H1 (cell line): ENCODE measurements around the gene TRIM15. TPM values are rescaled to one million over a fixed set of nuclear protein-coding genes. Genes with fewer than 3 reads are reported as not detected.

Experiments
- CTCF ChIA-PET: fragments of 300-600 bp; sonication (Branson Sonifier 250); formaldehyde crosslinking; loops from one replicate; lab custom pipeline; 2021; ENCODE audit not compliant: partially characterized antibody; lab: Charles Lee
- POLR2A ChIA-PET: fragments of 300-600 bp; sonication (Branson Sonifier 250); formaldehyde crosslinking; loops from one replicate; lab custom pipeline; 2021; ENCODE audit warnings: inconsistent platforms; ENCODE audit not compliant: partially characterized antibody; lab: Charles Lee
- DNase-seq, 2 experiments: peaks; one replicate each; pipeline versions ENCODE4 v3.0.0 to v3.0.0-alpha.2; 2010 to 2022; ENCODE audit warnings: low spot score in 2 of 2, low read depth in 1 of 2, mixed read lengths in 1 of 2
- FAIRE-seq: peaks from 2 replicates; lab custom pipeline; 2011; peaks lifted over from hg19 to GRCh38; lab: Jason Lieb, UNC
- H2AFZ ChIP-seq: 2 replicates; pipeline ENCODE4 v1.8.1; 2012; ENCODE audit warnings: low read length, inconsistent platforms
- H2AK5ac ChIP-seq: 2 replicates; pipeline ENCODE4 v1.6.1; 2013; ENCODE audit warnings: low read depth, low read length
- H2BK120ac ChIP-seq: replicated peaks from 2 replicates; pipeline ENCODE3; 2013; ENCODE audit warnings: low read depth, low read length, inconsistent platforms
- H2BK12ac ChIP-seq: 2 replicates; pipeline ENCODE4 v1.6.1; 2013; ENCODE audit warnings: low read depth, low read length
- H2BK15ac ChIP-seq: 2 replicates; pipeline ENCODE4 v1.6.1; 2013; ENCODE audit warnings: low read length
- H2BK20ac ChIP-seq: 2 replicates; pipeline ENCODE4 v1.6.1; 2013; ENCODE audit warnings: low read length
- H2BK5ac ChIP-seq: 2 replicates; pipeline ENCODE4 v1.6.1; 2013; ENCODE audit warnings: low read depth, low read length
- H3K14ac ChIP-seq: 2 replicates; pipeline ENCODE4 v1.6.1; 2013; ENCODE audit warnings: inconsistent platforms; ENCODE audit not compliant: insufficient read length
- H3K18ac ChIP-seq: 2 replicates; pipeline ENCODE4 v1.6.1; 2013; ENCODE audit warnings: low read length; ENCODE audit errors: extremely low read depth
- H3K23ac ChIP-seq: 2 replicates; pipeline ENCODE4 v1.6.1; 2013; ENCODE audit warnings: inconsistent platforms; ENCODE audit not compliant: insufficient read length
- H3K23me2 ChIP-seq: 2 replicates; pipeline ENCODE4 v1.6.1; 2013; ENCODE audit warnings: low read depth, low read length
- H3K27ac ChIP-seq: 2 replicates; pipeline ENCODE4 v1.6.1; 2011; ENCODE audit warnings: low read depth, low read length, inconsistent platforms
- H3K27me3 ChIP-seq, 4 experiments: replicated peaks in 1 of 4; 1 replicate in 1 of 4; 2 replicates in 3 of 4; pipeline versions ENCODE4 v1.6.1 to v1.8.1; 2011 to 2013; ENCODE audit warnings: low read length in 3 of 4, mild to moderate bottlenecking in 3 of 4, inconsistent platforms in 2 of 4, mixed read lengths in 2 of 4, moderate library complexity in 1 of 4; ENCODE audit not compliant: control insufficient read depth in 3 of 4, insufficient read depth in 3 of 4; ENCODE audit errors: extremely low read depth in 1 of 4
- H3K36me3 ChIP-seq, 4 experiments: 2 replicates each; pipeline versions ENCODE4 v1.6.1 to v1.8.1; 2011 to 2013; ENCODE audit warnings: mild to moderate bottlenecking in 4 of 4, low read length in 3 of 4, moderate library complexity in 2 of 4, control low read depth in 1 of 4, inconsistent platforms in 1 of 4; ENCODE audit not compliant: insufficient read depth in 4 of 4, control insufficient read depth in 2 of 4
- H3K4ac ChIP-seq: replicated peaks from 2 replicates; pipeline ENCODE3; 2013; ENCODE audit warnings: low read length, low read depth, mixed read lengths, inconsistent platforms; ENCODE audit not compliant: insufficient read length
- H3K4me1 ChIP-seq, 4 experiments: replicated peaks in 1 of 4; 1 replicate in 1 of 4; 2 replicates in 3 of 4; pipeline versions ENCODE4 v1.6.1 to v1.8.1; 2011 to 2013; ENCODE audit warnings: low read length in 3 of 4, inconsistent platforms in 2 of 4, mixed read lengths in 1 of 4; ENCODE audit not compliant: insufficient read depth in 4 of 4, control insufficient read depth in 3 of 4
- H3K4me2 ChIP-seq, 2 experiments: 2 replicates each; pipeline versions ENCODE4 v1.6.1 to v1.8.1; 2011 to 2013; ENCODE audit warnings: low read depth in 2 of 2, low read length in 2 of 2, control low read depth in 1 of 2, inconsistent platforms in 1 of 2, mild to moderate bottlenecking in 1 of 2; ENCODE audit not compliant: insufficient read depth in 1 of 2
- H3K4me3 ChIP-seq, 4 experiments: fragments of 200-600, 300-600 bp in 1 of 4; sonication (generic), shearing (Covaris generic), sonication (Bioruptor Twin) in 1 of 4; 2 replicates each; pipeline versions ENCODE4 v1.5.1 to v1.8.1; 2011 to 2016; ENCODE audit warnings: low read length in 4 of 4, low read depth in 3 of 4, control low read depth in 2 of 4, inconsistent platforms in 2 of 4, mild to moderate bottlenecking in 2 of 4, mixed read lengths in 1 of 4, moderate library complexity in 1 of 4; ENCODE audit not compliant: insufficient read depth in 2 of 4; ENCODE audit errors: extremely low read depth in 1 of 4
- H3K56ac ChIP-seq: replicated peaks from 2 replicates; pipeline ENCODE3; 2013; ENCODE audit warnings: low read depth, mild to moderate bottlenecking, mixed read lengths, low read length, inconsistent platforms; ENCODE audit not compliant: insufficient read length
- H3K79me1 ChIP-seq: 2 replicates; pipeline ENCODE4 v1.6.1; 2013; ENCODE audit warnings: low read depth, low read length, control low read depth
- H3K79me2 ChIP-seq, 2 experiments: 2 replicates each; pipeline versions ENCODE4 v1.6.1 to v1.8.1; 2012 to 2013; ENCODE audit warnings: low read length in 2 of 2, mild to moderate bottlenecking in 2 of 2, inconsistent platforms in 1 of 2; ENCODE audit not compliant: insufficient read depth in 2 of 2, control insufficient read depth in 1 of 2
- H3K9ac ChIP-seq, 4 experiments: replicated peaks in 1 of 4; 1 replicate in 1 of 4; 2 replicates in 3 of 4; pipeline versions ENCODE4 v1.6.1 to v1.8.1; 2011 to 2013; ENCODE audit warnings: low read depth in 3 of 4, low read length in 3 of 4, control low read depth in 2 of 4, mild to moderate bottlenecking in 2 of 4, moderate library complexity in 2 of 4, inconsistent platforms in 1 of 4; ENCODE audit errors: extremely low read depth in 1 of 4
- H3K9me3 ChIP-seq, 2 experiments: 2 replicates each; pipeline versions ENCODE4 v1.6.1 to v1.8.1; 2012 to 2013; ENCODE audit warnings: mild to moderate bottlenecking in 2 of 2, moderate library complexity in 2 of 2, control low read depth in 1 of 2, inconsistent platforms in 1 of 2, low read depth in 1 of 2, low read length in 1 of 2, mixed read lengths in 1 of 2; ENCODE audit not compliant: insufficient read depth in 2 of 2
- H4K20me1 ChIP-seq, 2 experiments: replicated peaks in 1 of 2; 2 replicates each; pipeline versions ENCODE3 to v1.8.1; 2011 to 2013; ENCODE audit warnings: inconsistent platforms in 2 of 2, low read length in 2 of 2, mild to moderate bottlenecking in 1 of 2; ENCODE audit not compliant: insufficient read depth in 2 of 2, control insufficient read depth in 1 of 2
- H4K5ac ChIP-seq: 2 replicates; pipeline ENCODE4 v1.6.1; 2013; ENCODE audit warnings: low read length, low read depth, mixed read lengths, inconsistent platforms; ENCODE audit not compliant: insufficient read length
- H4K8ac ChIP-seq: 2 replicates; pipeline ENCODE4 v1.8.0; 2013; ENCODE audit warnings: mild to moderate bottlenecking, moderate library complexity, low read length, inconsistent platforms; ENCODE audit not compliant: insufficient read depth; ENCODE audit errors: extremely low read depth
- H4K91ac ChIP-seq: replicated peaks from 2 replicates; pipeline ENCODE3; 2013; ENCODE audit warnings: low read length, mixed read lengths, inconsistent platforms; ENCODE audit not compliant: insufficient read length
- BRCA1 ChIP-seq: IDR thresholded peaks from 2 replicates; pipeline ENCODE4 v1.6.1; 2012; ENCODE audit warnings: low read depth, low read length, improper control_type of control experiment
- CHD2 ChIP-seq: IDR thresholded peaks from 2 replicates; pipeline ENCODE4 v1.6.1; 2012; ENCODE audit warnings: low read length, improper control_type of control experiment
- CREB1 ChIP-seq: IDR thresholded peaks from 2 replicates; pipeline ENCODE4 v1.6.1; 2012; ENCODE audit warnings: inconsistent platforms
- GABPA ChIP-seq: IDR thresholded peaks from 2 replicates; pipeline ENCODE4 v1.6.1; 2011; ENCODE audit warnings: mild to moderate bottlenecking, low read length, moderate library complexity, borderline replicate concordance; ENCODE audit not compliant: insufficient read depth
- GTF2F1 ChIP-seq: IDR thresholded peaks from 2 replicates; pipeline ENCODE4 v1.6.1; 2012; ENCODE audit warnings: low read depth, low read length, improper control_type of control experiment, borderline replicate concordance
- HDAC6 ChIP-seq: IDR thresholded peaks from one replicate; pipeline ENCODE4 v1.7.1; 2012; ENCODE audit warnings: low read depth, mild to moderate bottlenecking, inconsistent platforms, low read length, moderate library complexity
- RBBP5 ChIP-seq: IDR thresholded peaks from 2 replicates; pipeline ENCODE4 v1.7.1; 2012; ENCODE audit warnings: low read depth, mild to moderate bottlenecking, inconsistent platforms, low read length, moderate library complexity, borderline replicate concordance
- RNF2 ChIP-seq: fragments of 200-900, 300-1000 bp; sonication (generic); IDR thresholded peaks from 2 replicates; pipeline ENCODE4 v1.7.1; 2016; ENCODE audit warnings: borderline replicate concordance, low read depth, mild to moderate bottlenecking, antibody characterized with exemption, low read length; ENCODE audit not compliant: poor library complexity, severe bottlenecking; ENCODE audit errors: missing control alignments
- SIRT6 ChIP-seq: IDR thresholded peaks from one replicate; pipeline ENCODE4 v1.7.1; 2012; ENCODE audit warnings: low read length, inconsistent platforms
- USF2 ChIP-seq: IDR thresholded peaks from 2 replicates; pipeline ENCODE4 v1.6.1; 2011; ENCODE audit warnings: low read length, improper control_type of control experiment
- WGBS, 2 experiments: shearing (Covaris generic) in 1 of 2; methylation state at CpG; one replicate each; pipeline versions ENCODE4 v1.1.6 to v1.1.7; 2013 to 2015; ENCODE audit warnings: low lambda C conversion rate in 2 of 2, mixed read lengths in 2 of 2, inconsistent platforms in 1 of 2, low coverage in 1 of 2, missing lambda C conversion rate in 1 of 2; ENCODE audit not compliant: insufficient replicate concordance in 2 of 2, insufficient coverage in 1 of 2, insufficient read length in 1 of 2; ENCODE audit errors: extremely low coverage in 1 of 2, missing lambda C conversion rate in 1 of 2; 5-methylcytosine and 5-hydroxymethylcytosine counted together
- polyA plus RNA-seq, 7 experiments: library from polyadenylated mRNA; depleted of rRNA in 3 of 7; stranded (reverse) in 5 of 7; unstranded in 2 of 7; fragments of >200 nt in 5 of 7; fragments of 200-250 nt in 2 of 7; gene quantifications; 1 replicate in 5 of 7; 2 replicates in 1 of 7; 4 replicates in 1 of 7; pipeline versions ENCODE4 v1.2.1 to v1.2.3, GENCODE V29; 2011 to 2013; ENCODE audit warnings: missing spikeins in 2 of 7, mixed read lengths in 2 of 7
- total RNA-seq: library from RNA; stranded (reverse); fragmentation: NEBNext Ultra II Directional; extraction: Animal tissue kit (Norgen Biotek cat#: 25700); gene quantifications from 2 replicates; pipeline ENCODE4 v1.2.1, GENCODE V29; 2021

Gene TRIM15
- total and polyA plus RNA-seq, 2 of the 8 experiments (the other 6 are each of a cell fraction or from before 2014, with no cell fraction given) = 0.18 to 0.48 TPM

DNA sequence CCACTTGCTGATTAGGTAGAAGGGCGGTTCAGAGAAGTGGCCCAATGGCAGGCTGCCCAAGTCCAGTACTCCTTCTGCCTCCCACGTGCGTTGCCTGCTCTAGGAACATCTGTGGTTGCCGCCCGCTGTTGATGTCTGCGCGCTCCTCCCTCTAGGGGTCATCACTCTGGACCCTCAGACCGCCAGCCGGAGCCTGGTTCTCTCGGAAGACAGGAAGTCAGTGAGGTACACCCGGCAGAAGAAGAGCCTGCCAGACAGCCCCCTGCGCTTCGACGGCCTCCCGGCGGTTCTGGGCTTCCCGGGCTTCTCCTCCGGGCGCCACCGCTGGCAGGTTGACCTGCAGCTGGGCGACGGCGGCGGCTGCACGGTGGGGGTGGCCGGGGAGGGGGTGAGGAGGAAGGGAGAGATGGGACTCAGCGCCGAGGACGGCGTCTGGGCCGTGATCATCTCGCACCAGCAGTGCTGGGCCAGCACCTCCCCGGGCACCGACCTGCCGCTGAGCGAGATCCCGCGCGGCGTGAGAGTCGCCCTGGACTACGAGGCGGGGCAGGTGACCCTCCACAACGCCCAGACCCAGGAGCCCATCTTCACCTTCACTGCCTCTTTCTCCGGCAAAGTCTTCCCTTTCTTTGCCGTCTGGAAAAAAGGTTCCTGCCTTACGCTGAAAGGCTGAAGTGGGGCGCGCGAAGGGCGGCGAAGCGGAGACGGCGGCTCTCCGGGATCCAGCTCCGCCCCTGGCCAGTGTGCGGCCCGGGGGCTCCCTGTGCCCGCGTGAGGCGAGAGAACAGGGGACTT is 8.5 kb downstream of the TRIM15 start:
- Histone ChIP-seq H3K4me2 (peak overlapping the region; percentile 73 to 87), H3K4ac (no peak overlapping the region), H2AK5ac (no peak overlapping the region), H3K23me2 (peaks cover 4% of the 10 kb centered on the region; the same call in 1 of the 2 replicates), H3K56ac (no peak overlapping the region), H2BK20ac (no peak overlapping the region), H4K8ac (peak overlapping the region; percentile 73), H2BK15ac (peak overlapping the region; percentile 95; the same call in 1 of the 2 replicates), H3K4me3 (peak overlapping the region; percentile 17 to 57 (median 32); a peak in 7 of 8 replicates), H2BK12ac (peak overlapping the region; percentile 51; the same call in 1 of the 2 replicates), H3K79me2 (no peaks in the 10 kb centered on the region), H3K36me3 (no peaks in the 10 kb centered on the region), H3K79me1 (no peaks in the 10 kb centered on the region), H4K20me1 (no peaks in the 10 kb centered on the region), H3K18ac (peak overlapping the region; percentile 64; the same call in 1 of the 2 replicates), H4K5ac (no peak overlapping the region), H3K23ac (no peak overlapping the region), H2BK5ac (no peak overlapping the region; the same call in 1 of the 2 replicates), H3K9me3 (no peaks in the 10 kb centered on the region), H4K91ac (no peak overlapping the region), H3K14ac (no peak overlapping the region), H3K27me3 (peaks cover 7 to 32% (median 26%) of the 10 kb centered on the region in 4 experiments), H2BK120ac (no peak overlapping the region), H3K27ac (no peak overlapping the region), H2AFZ (peak overlapping the region; percentile 81; the same call in 1 of the 2 replicates), H3K4me1 (peaks cover 0 to 4% (median 3%) of the 10 kb centered on the region in 4 experiments; a peak in 4 of 7 replicates), H3K9ac (0 out of 7 replicates have a peak overlapping the region, but pooled peaks of 1 of the 4 experiments have one; percentile 19)
- ChIA-PET CTCF (interaction anchor here (0.9 to 3.1 kb wide), 4 partner anchors 67 to 97 kb away, joined by 3 to 22 read pairs (median 8); partner anchors contain the start of gene RNF39), POLR2A (interaction anchor here (1.2 kb wide), 1 partner anchor 35 kb away, joined by 3 read pairs; no protein-coding TSS in a partner anchor)
- 11% methylated on average over 39 of the region's 62 CpGs; no CpG with 5 or more reads in 1 of the 2 experiments for WGBS, 2 experiments
- FAIRE-seq (no peak), DNase-seq (peak; percentile 31 to 74)
- TF ChIP-seq GTF2F1 (no peak), GABPA (no peak), CHD2 (0 out of 2 replicates have a peak, but pooled peaks have one; percentile 50), RNF2 (no peak), CREB1 (no peak), HDAC6 (no peak), SIRT6 (no peak), RBBP5 (no peak), BRCA1 (0 out of 2 replicates have a peak, but pooled peaks have one; percentile 26), USF2 (no peak)
